Amniotic epithelial cell (primary cell): ENCODE measurements around the gene MBOAT2.
A peak's percentile ranks its signal among the peaks of the same experiment; 100 is the strongest.
"Not testable (repeated sequence)": the region's sequence is repeated elsewhere in the genome, so short reads cannot be mapped to it uniquely, and the experiment has no call there.

ENCODE experiments used
- DNase-seq: peaks from one replicate; pipeline ENCODE4 v3.0.0-alpha.2; 2010; ENCODE audit warnings: low read depth

MBOAT2 gene

GRCh38 chr2:8896671-8897070, 106.8 kb downstream of the MBOAT2 start:
- DNase-seq, result not testable (repeated sequence)

- not testable (repeated sequence) for DNase-seq
Observed at GRCh38 chr2:8895087-8895912, 108.2 kb downstream of the MBOAT2 start.

- DNase-seq, result peak; percentile 85
Observed at GRCh38 chr2:8893978-8894820, 109.3 kb downstream of the MBOAT2 start.

- peak; percentile 15 for DNase-seq
Observed at GRCh38 chr2:8893474-8893873, 110.0 kb downstream of the MBOAT2 start.

- peak; percentile 26 for DNase-seq
Observed at GRCh38 chr2:8892111-8892510, 111.4 kb downstream of the MBOAT2 start.

GRCh38 chr2:8889978-8890377, 113.5 kb downstream of the MBOAT2 start:
- peak; percentile 60 for DNase-seq

- no peak for DNase-seq
Observed at GRCh38 chr2:8888963-8889362, 114.5 kb downstream of the MBOAT2 start.

- DNase-seq, result peak; percentile 58
Observed at GRCh38 chr2:8886876-8887275, 116.6 kb downstream of the MBOAT2 start.

GRCh38 chr2:8886202-8886518, 117.3 kb downstream of the MBOAT2 start:
- no peak for DNase-seq

GRCh38 chr2:8885449-8886201, 117.9 kb downstream of the MBOAT2 start:
- no peak for DNase-seq

- no peak for DNase-seq
Observed at GRCh38 chr2:8884812-8885211, 118.7 kb downstream of the MBOAT2 start.

GRCh38 chr2:8882094-8882493, 121.4 kb downstream of the MBOAT2 start:
- peak; percentile 53 for DNase-seq

- DNase-seq, result no peak
Observed at GRCh38 chr2:8877894-8878293, 125.6 kb downstream of the MBOAT2 start.

- no peak for DNase-seq
Observed at GRCh38 chr2:8877332-8877731, 126.2 kb downstream of the MBOAT2 start.

- peak; percentile 37 for DNase-seq
Observed at GRCh38 chr2:8876628-8877027, 126.9 kb downstream of the MBOAT2 start.

GRCh38 chr2:8872821-8873432, 130.6 kb downstream of the MBOAT2 start:
- DNase-seq, result peak; percentile 67

- no peak for DNase-seq
Observed at GRCh38 chr2:8870441-8870840, 133.0 kb downstream of the MBOAT2 start.

- DNase-seq, result no peak
Observed at GRCh38 chr2:8867363-8867762, 136.1 kb downstream of the MBOAT2 start.

GRCh38 chr2:8863331-8863953, 140.0 kb downstream of the MBOAT2 start:
- no peak for DNase-seq

- no peak for DNase-seq
Observed at GRCh38 chr2:8862230-8862629, 141.3 kb downstream of the MBOAT2 start.

GRCh38 chr2:8861797-8862196, 141.7 kb downstream of the MBOAT2 start:
- no peak for DNase-seq

GRCh38 chr2:8860239-8860638, 143.2 kb downstream of the MBOAT2 start:
- DNase-seq, result no peak
